Activated CD4-positive, alpha-beta memory T cell treated with anti-CD3 and anti-CD28 coated beads, Interleukin-2, amount 10 ng/mL, durations not matched to agents 7 days and 5 days (primary cell): ENCODE data around the gene GNG8. TPM values are rescaled to one million over a fixed set of nuclear protein-coding genes. Genes with fewer than 3 reads are reported as not detected.

Experiments used
- CTCF ChIA-PET: fragments of 350-600 bp; sonication (Branson Sonifier 250); formaldehyde crosslinking; loops from one replicate; lab custom pipeline; 2021; ENCODE audit warnings: antibody characterized with exemption, inconsistent platforms; lab: Charles Lee
- POLR2A ChIA-PET: fragments of 350-600 bp; sonication (Branson Sonifier 250); formaldehyde crosslinking; loops from one replicate; lab custom pipeline; 2021; ENCODE audit warnings: antibody characterized with exemption; lab: Charles Lee
- DNase-seq: peaks from one replicate; pipeline ENCODE4 v3.0.0-alpha.2; 2020
- H3K27ac Mint-ChIP-seq: one replicate; pipeline ENCODE4 v1.8.0; 2021; ENCODE audit warnings: mild to moderate bottlenecking, mixed read lengths
- H3K27me3 Mint-ChIP-seq: one replicate; pipeline ENCODE4 v1.8.0; 2021; ENCODE audit warnings: mixed read lengths
- H3K36me3 Mint-ChIP-seq: one replicate; pipeline ENCODE4 v1.8.0; 2021; ENCODE audit warnings: low read depth, mixed read lengths
- H3K4me1 Mint-ChIP-seq: one replicate; pipeline ENCODE4 v1.8.0; 2021; ENCODE audit warnings: mixed read lengths
- H3K4me3 Mint-ChIP-seq: one replicate; pipeline ENCODE4 v1.8.0; 2021; ENCODE audit warnings: mild to moderate bottlenecking, mixed read lengths
- H3K9me3 Mint-ChIP-seq: one replicate; pipeline ENCODE4 v1.8.0; 2021; ENCODE audit warnings: mixed read lengths
- total RNA-seq, 2 experiments: library from RNA; stranded (reverse); gene quantifications; one replicate each; pipeline ENCODE4 v1.2.3, GENCODE V29; 2021

GNG8 gene
- total RNA-seq, 2 experiments from 2014 or later: 3.1 to 3.4 TPM

GRCh38 chr19:46614114-46614722, 21.8 kb downstream of the GNG8 start:
- Mint-ChIP-seq H3K27ac (peak overlapping the region; percentile 66), H3K4me1 (peaks cover 74% of the 10 kb centered on the region), H3K36me3 (peaks cover 25% of the 10 kb centered on the region), H3K9me3 (no peaks in the 10 kb centered on the region), H3K4me3 (no peak overlapping the region), H3K27me3 (no peaks in the 10 kb centered on the region)
- peak; percentile 81 for DNase-seq
- CTCF ChIA-PET: interaction anchor here (0.6 to 7.9 kb wide), 14 partner anchors 9 to 226 kb away, joined by 3 to 136 read pairs (median 4); partner anchors contain the start of genes CALM3 and DACT3
- POLR2A ChIA-PET: interaction anchor here (1.3 to 4.9 kb wide), 3 partner anchors 13 to 114 kb away, joined by 4 to 34 read pairs (median 34); partner anchors contain the start of genes CALM3 and DACT3

- no peaks in the 10 kb centered on the region for H3K9me3 Mint-ChIP-seq
- ChIA-PET POLR2A (interaction anchor here (1.3 to 4.9 kb wide), 3 partner anchors 13 to 115 kb away, joined by 4 to 34 read pairs (median 34); partner anchors contain the start of genes CALM3 and DACT3), CTCF (interaction anchor here (0.7 to 7.9 kb wide), 10 partner anchors 13 to 227 kb away, joined by 3 to 136 read pairs (median 6); partner anchors contain the start of genes CALM3 and DACT3)
- no peaks in the 10 kb centered on the region for H3K27me3 Mint-ChIP-seq
- no peak overlapping the region for H3K4me3 Mint-ChIP-seq
- peak overlapping the region; percentile 40 for H3K27ac Mint-ChIP-seq
- H3K4me1 Mint-ChIP-seq: peaks cover 71% of the 10 kb centered on the region
- H3K36me3 Mint-ChIP-seq: peaks cover 31% of the 10 kb centered on the region
- DNase-seq: no peak
Measured at GRCh38 chr19:46613525-46613924, 22.5 kb downstream of the GNG8 start.

- H3K9me3 Mint-ChIP-seq: no peaks in the 10 kb centered on the region
- peak overlapping the region; percentile 71 for H3K27ac Mint-ChIP-seq
- CTCF ChIA-PET: interaction anchor here (0.6 to 7.9 kb wide), 14 partner anchors 9 to 244 kb away, joined by 3 to 136 read pairs (median 4); partner anchors contain the start of genes CALM3 and DACT3
- POLR2A ChIA-PET: interaction anchor here (0.7 to 4.9 kb wide), 10 partner anchors 10 to 210 kb away, joined by 3 to 129 read pairs (median 4); partner anchors contain the start of genes CALM3, DACT3, PRKD2 and PTGIR
- peaks cover 48% of the 10 kb centered on the region for H3K36me3 Mint-ChIP-seq
- H3K27me3 Mint-ChIP-seq: no peaks in the 10 kb centered on the region
- DNase-seq: no peak
- peaks cover 66% of the 10 kb centered on the region for H3K4me1 Mint-ChIP-seq
- H3K4me3 Mint-ChIP-seq: no peak overlapping the region
Measured at GRCh38 chr19:46611776-46612175, 24.2 kb downstream of the GNG8 start.

GRCh38 chr19:46610851-46611770, 24.9 kb downstream of the GNG8 start:
- H3K36me3 Mint-ChIP-seq: peaks cover 55% of the 10 kb centered on the region
- no peaks in the 10 kb centered on the region for H3K9me3 Mint-ChIP-seq
- H3K4me3 Mint-ChIP-seq: peak overlapping the region; percentile 2
- peaks cover 68% of the 10 kb centered on the region for H3K4me1 Mint-ChIP-seq
- CTCF ChIA-PET: interaction anchor here (1.1 to 7.9 kb wide), 5 partner anchors 10 to 147 kb away, joined by 4 to 136 read pairs (median 30); partner anchors contain the start of genes CALM3 and DACT3
- no peaks in the 10 kb centered on the region for H3K27me3 Mint-ChIP-seq
- POLR2A ChIA-PET: interaction anchor here (0.8 to 4.9 kb wide), 9 partner anchors 9 to 210 kb away, joined by 3 to 129 read pairs (median 5); partner anchors contain the start of genes CALM3, DACT3, PRKD2 and PTGIR
- peak overlapping the region; percentile 71 for H3K27ac Mint-ChIP-seq
- peak; percentile 50 for DNase-seq

GRCh38 chr19:46610413-46610775, 25.6 kb downstream of the GNG8 start:
- Mint-ChIP-seq H3K4me3 (no peak overlapping the region), H3K36me3 (peaks cover 61% of the 10 kb centered on the region), H3K27ac (peak overlapping the region; percentile 71), H3K9me3 (no peaks in the 10 kb centered on the region), H3K4me1 (peaks cover 67% of the 10 kb centered on the region), H3K27me3 (no peaks in the 10 kb centered on the region)
- ChIA-PET POLR2A (interaction anchor here (1.4 to 4.9 kb wide), 6 partner anchors 9 to 105 kb away, joined by 3 to 129 read pairs (median 12); partner anchors contain the start of genes CALM3, DACT3, PRKD2 and PTGIR), CTCF (interaction anchor here (0.5 kb wide), 1 partner anchor 8 kb away, joined by 3 read pairs; no protein-coding TSS in a partner anchor)
- DNase-seq: no peak

GRCh38 chr19:46609511-46610412, 26.2 kb downstream of the GNG8 start:
- POLR2A ChIA-PET: interaction anchor here (1.5 to 4.6 kb wide), 2 partner anchors 8 to 49 kb away, joined by 3 to 129 read pairs; partner anchors contain the start of gene CALM3
- Mint-ChIP-seq H3K36me3 (peaks cover 67% of the 10 kb centered on the region), H3K27me3 (no peaks in the 10 kb centered on the region), H3K9me3 (no peaks in the 10 kb centered on the region), H3K4me1 (peaks cover 70% of the 10 kb centered on the region), H3K27ac (no peak overlapping the region), H3K4me3 (no peak overlapping the region)
- no peak for DNase-seq
- CTCF ChIA-PET: interaction anchor here (0.5 kb wide), 1 partner anchor 8 kb away, joined by 3 read pairs; no protein-coding TSS in a partner anchor

GRCh38 chr19:46608581-46609345, 27.2 kb downstream of the GNG8 start:
- Mint-ChIP-seq H3K36me3 (peaks cover 68% of the 10 kb centered on the region), H3K27me3 (no peaks in the 10 kb centered on the region), H3K9me3 (no peaks in the 10 kb centered on the region), H3K4me1 (peaks cover 70% of the 10 kb centered on the region), H3K4me3 (no peak overlapping the region), H3K27ac (no peak overlapping the region)
- ChIA-PET POLR2A (interaction anchor here (4.6 kb wide), 1 partner anchor 7 kb away, joined by 129 read pairs; the partner anchor contains the start of gene CALM3), CTCF (interaction anchor here (1.0 kb wide), 1 partner anchor 9 kb away, joined by 3 read pairs; no protein-coding TSS in a partner anchor)
- no peak for DNase-seq

GRCh38 chr19:46608178-46608577, 27.8 kb downstream of the GNG8 start:
- POLR2A ChIA-PET: no interaction called here
- H3K9me3 Mint-ChIP-seq: no peaks in the 10 kb centered on the region

GRCh38 chr19:46607448-46607841, 28.6 kb downstream of the GNG8 start:
- ChIA-PET CTCF (no interaction called here), POLR2A (interaction anchor here (0.7 kb wide), 1 partner anchor 95 kb away, joined by 4 read pairs; no protein-coding TSS in a partner anchor)
- peaks cover 73% of the 10 kb centered on the region for H3K4me1 Mint-ChIP-seq
- H3K36me3 Mint-ChIP-seq: peaks cover 78% of the 10 kb centered on the region
- DNase-seq: no peak
- H3K27me3 Mint-ChIP-seq: no peaks in the 10 kb centered on the region
- H3K27ac Mint-ChIP-seq: no peak overlapping the region
- no peak overlapping the region for H3K4me3 Mint-ChIP-seq
- H3K9me3 Mint-ChIP-seq: no peaks in the 10 kb centered on the region

More at GRCh38 chr19:46608178-46608577, 27.8 kb downstream of the GNG8 start:
- Mint-ChIP-seq H3K4me1 (peaks cover 71% of the 10 kb centered on the region), H3K27me3 (no peaks in the 10 kb centered on the region), H3K36me3 (peaks cover 73% of the 10 kb centered on the region), H3K27ac (no peak overlapping the region), H3K4me3 (no peak overlapping the region)
- CTCF ChIA-PET: interaction anchor here (1.0 kb wide), 1 partner anchor 10 kb away, joined by 3 read pairs; no protein-coding TSS in a partner anchor
- DNase-seq: no peak

GRCh38 chr19:46606681-46607447, 29.1 kb downstream of the GNG8 start:
- no peaks in the 10 kb centered on the region for H3K9me3 Mint-ChIP-seq
- H3K27me3 Mint-ChIP-seq: no peaks in the 10 kb centered on the region
- no peak overlapping the region for H3K4me3 Mint-ChIP-seq
- peaks cover 84% of the 10 kb centered on the region for H3K36me3 Mint-ChIP-seq
- POLR2A ChIA-PET: interaction anchor here (0.7 to 1.2 kb wide), 3 partner anchors 12 to 96 kb away, joined by 3 to 4 read pairs (median 4); no protein-coding TSS in a partner anchor
- CTCF ChIA-PET: interaction anchor here (0.6 to 1.6 kb wide), 2 partner anchors 55 to 233 kb away, joined by 5 read pairs; no protein-coding TSS in a partner anchor
- H3K4me1 Mint-ChIP-seq: peaks cover 72% of the 10 kb centered on the region
- H3K27ac Mint-ChIP-seq: no peak overlapping the region
- peak; percentile 10 for DNase-seq
